Chondrocyte (in vitro differentiated cells): Measurements from ENCODE around the gene ZNF43. TPM values are rescaled to one million over a fixed set of nuclear protein-coding genes. Genes with fewer than 3 reads are reported as not detected.

Experiments
- DNase-seq: peaks from one replicate; pipeline ENCODE4 v3.0.0; 2021; ENCODE audit warnings: mixed read lengths, low spot score
- H3K27ac Mint-ChIP-seq: one replicate; pipeline ENCODE4 v1.8.0; 2021; ENCODE audit warnings: mild to moderate bottlenecking, moderate library complexity, mixed read lengths; ENCODE audit not compliant: unreplicated experiment
- H3K27me3 Mint-ChIP-seq: 2 replicates; pipeline ENCODE4 v1.8.0; 2021; ENCODE audit warnings: low read depth, mixed read lengths
- H3K36me3 Mint-ChIP-seq: 2 replicates; pipeline ENCODE4 v1.8.0; 2021; ENCODE audit warnings: low read depth, mixed read lengths
- H3K4me1 Mint-ChIP-seq: 2 replicates; pipeline ENCODE4 v1.8.0; 2021; ENCODE audit warnings: low read depth, mild to moderate bottlenecking, mixed read lengths
- H3K4me3 Mint-ChIP-seq: one replicate; pipeline ENCODE4 v1.8.0; 2021; ENCODE audit warnings: mild to moderate bottlenecking, moderate library complexity, mixed read lengths; ENCODE audit not compliant: unreplicated experiment
- H3K9me3 Mint-ChIP-seq: 2 replicates; pipeline ENCODE4 v1.8.0; 2021; ENCODE audit warnings: low read depth, mixed read lengths
- CTCF ChIP-seq: fragments of 200-600 bp; sonication (generic); IDR thresholded peaks from 2 replicates; pipeline ENCODE4 v1.5.0; 2021; ENCODE audit warnings: antibody characterized with exemption, mild to moderate bottlenecking, moderate library complexity
- total RNA-seq: library from RNA; stranded (reverse); gene quantifications from 3 replicates; pipeline ENCODE4 v1.2.1, GENCODE V29; 2021

The ZNF43 gene
- total RNA-seq, 1 donor from 2014 or later, result 9.2 TPM

DNA sequence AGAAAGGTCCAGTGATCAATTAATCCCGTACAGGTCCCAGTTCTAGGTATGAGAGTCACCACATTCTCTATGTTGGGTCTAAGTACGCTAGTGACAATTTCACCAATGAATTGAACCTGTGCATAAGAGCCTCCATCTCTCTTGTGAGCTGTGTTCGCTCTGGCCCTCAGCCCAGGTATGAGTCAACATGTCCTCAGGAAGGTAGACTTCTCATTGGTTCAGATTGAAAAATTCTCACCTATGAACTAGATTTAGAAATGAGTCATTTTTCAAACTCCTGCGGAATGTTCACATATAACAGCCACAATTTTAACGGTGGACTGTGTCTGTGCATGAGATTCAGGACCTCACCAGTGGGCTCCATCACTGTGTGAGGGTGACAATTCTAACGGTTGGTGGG is 12.7 kb upstream of the ZNF43 start:
- TF ChIP-seq CTCF, result no peak
- Mint-ChIP-seq H3K4me1 (peaks cover 24% of the 10 kb centered on the region), H3K27me3 (no peaks in the 10 kb centered on the region), H3K27ac (no peak overlapping the region), H3K4me3 (no peak overlapping the region), H3K9me3 (no peaks in the 10 kb centered on the region), H3K36me3 (peaks cover 12% of the 10 kb centered on the region)
- DNase-seq, result no peak

GRCh38 chr19:21843081-21843480 is 7.1 kb upstream of the ZNF43 start:
- Mint-ChIP-seq H3K9me3 (no peaks in the 10 kb centered on the region), H3K36me3 (peaks cover 27% of the 10 kb centered on the region), H3K27ac (no peak overlapping the region), H3K4me3 (no peak overlapping the region), H3K4me1 (no peaks in the 10 kb centered on the region), H3K27me3 (no peaks in the 10 kb centered on the region)
- DNase-seq, result no peak
- TF ChIP-seq CTCF, result no peak

- Mint-ChIP-seq H3K4me3 (no peak overlapping the region), H3K36me3 (peaks cover 26% of the 10 kb centered on the region), H3K9me3 (no peaks in the 10 kb centered on the region), H3K27ac (no peak overlapping the region), H3K4me1 (no peaks in the 10 kb centered on the region), H3K27me3 (no peaks in the 10 kb centered on the region)
- DNase-seq, result no peak
- TF ChIP-seq CTCF, result no peak
Observed at GRCh38 chr19:21841488-21842097, 5.6 kb upstream of the ZNF43 start.

DNA sequence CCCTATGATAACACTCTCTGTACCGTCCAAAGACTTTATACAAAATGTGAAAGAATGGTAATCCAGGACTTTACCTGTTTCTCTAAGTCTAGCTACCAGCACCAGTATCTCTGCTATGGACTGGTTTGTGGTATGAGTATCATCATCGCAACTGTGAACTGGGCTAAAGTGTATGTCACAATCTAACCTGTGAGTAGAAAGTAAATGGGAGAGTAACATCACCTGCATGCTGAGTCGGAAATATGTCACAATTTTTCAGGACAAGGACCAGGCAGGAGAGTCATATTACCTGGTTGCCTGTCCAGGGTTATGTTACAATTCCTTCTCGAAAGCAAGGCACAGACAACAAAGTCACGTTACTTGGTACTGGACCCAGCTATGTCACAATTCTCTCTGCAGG is 5.1 kb upstream of the ZNF43 start:
- no peak for DNase-seq
- Mint-ChIP-seq H3K4me3 (no peak overlapping the region), H3K9me3 (no peaks in the 10 kb centered on the region), H3K36me3 (peaks cover 26% of the 10 kb centered on the region), H3K27ac (no peak overlapping the region), H3K4me1 (peaks cover 5% of the 10 kb centered on the region), H3K27me3 (no peaks in the 10 kb centered on the region)
- no peak for TF ChIP-seq CTCF

- Mint-ChIP-seq H3K4me3 (no peak overlapping the region), H3K4me1 (peaks cover 8% of the 10 kb centered on the region), H3K9me3 (no peaks in the 10 kb centered on the region), H3K36me3 (peaks cover 27% of the 10 kb centered on the region), H3K27ac (no peak overlapping the region), H3K27me3 (no peaks in the 10 kb centered on the region)
- no peak for DNase-seq
- TF ChIP-seq CTCF, result no peak
Observed at GRCh38 chr19:21839976-21840375, 4.0 kb upstream of the ZNF43 start.
